ENCODE measurements around the gene SEC11C.

The SEC11C gene

GRCh38 chr18:59197636-59198035 lies 58.0 kb downstream of the SEC11C start:
- Histone ChIP-seq H3K27me3 (ENCODE audit: control insufficient read depth, insufficient read depth, low read length) (no peaks in the 10 kb centered on the region), H3K27ac (no peak overlapping the region), H3K4me1 (peaks cover 9% of the 10 kb centered on the region), H3K9me3 (ENCODE audit: control insufficient read depth, low read length) (no peaks in the 10 kb centered on the region), H3K9ac (no peak overlapping the region), H3K4me2 (ENCODE audit: low read length) (no peak overlapping the region), H2AFZ (no peak overlapping the region), H3K4me3 (ENCODE audit: low read depth, low read length) (no peak overlapping the region), H3K36me3 (ENCODE audit: control insufficient read depth, insufficient read depth, low read length) (no peaks in the 10 kb centered on the region), H3K79me2 (no peaks in the 10 kb centered on the region)
- TF ChIP-seq CTCF (IDR thresholded peaks at IDR 0.05): no peak

- TF ChIP-seq CTCF (IDR thresholded peaks at IDR 0.05): no peak
- Histone ChIP-seq H2AFZ (no peak overlapping the region), H3K9me3 (ENCODE audit: control insufficient read depth, low read length) (no peaks in the 10 kb centered on the region), H3K27ac (no peak overlapping the region), H3K27me3 (ENCODE audit: control insufficient read depth, insufficient read depth, low read length) (no peaks in the 10 kb centered on the region), H3K79me2 (no peaks in the 10 kb centered on the region), H3K4me3 (ENCODE audit: low read depth, low read length) (no peak overlapping the region), H3K9ac (no peak overlapping the region), H3K4me2 (ENCODE audit: low read length) (no peak overlapping the region), H3K36me3 (ENCODE audit: control insufficient read depth, insufficient read depth, low read length) (no peaks in the 10 kb centered on the region), H3K4me1 (peaks cover 9% of the 10 kb centered on the region)
These were observed 58.5 kb downstream of the SEC11C start for GRCh38 chr18:59198215-59198614.

- H3K4me1 ChIP-seq: peaks cover 9% of the 10 kb centered on the region
- H3K27me3 ChIP-seq (ENCODE audit: control insufficient read depth, insufficient read depth, low read length): no peaks in the 10 kb centered on the region
- H3K4me3 ChIP-seq (ENCODE audit: low read depth, low read length): no peak overlapping the region
- no peaks in the 10 kb centered on the region for H3K79me2 ChIP-seq
- H2AFZ ChIP-seq: peak overlapping the region; percentile 48
- peak; percentile 56 for TF ChIP-seq CTCF (IDR thresholded peaks at IDR 0.05)
- no peak overlapping the region for H3K27ac ChIP-seq
- no peaks in the 10 kb centered on the region for H3K36me3 ChIP-seq (ENCODE audit: control insufficient read depth, insufficient read depth, low read length)
- no peak overlapping the region for H3K9ac ChIP-seq
- no peak overlapping the region for H3K4me2 ChIP-seq (ENCODE audit: low read length)
- H3K9me3 ChIP-seq (ENCODE audit: control insufficient read depth, low read length): no peaks in the 10 kb centered on the region
These were observed 61.1 kb downstream of the SEC11C start for GRCh38 chr18:59200787-59201186.

- Histone ChIP-seq H3K9ac (no peak overlapping the region), H3K9me3 (ENCODE audit: control insufficient read depth, low read length) (no peaks in the 10 kb centered on the region), H3K4me2 (ENCODE audit: low read length) (no peak overlapping the region), H3K79me2 (no peaks in the 10 kb centered on the region), H3K4me1 (peaks cover 3% of the 10 kb centered on the region), H2AFZ (no peak overlapping the region), H3K36me3 (ENCODE audit: control insufficient read depth, insufficient read depth, low read length) (no peaks in the 10 kb centered on the region), H3K27me3 (ENCODE audit: control insufficient read depth, insufficient read depth, low read length) (no peaks in the 10 kb centered on the region), H3K4me3 (ENCODE audit: low read depth, low read length) (no peak overlapping the region), H3K27ac (no peak overlapping the region)
- TF ChIP-seq CTCF (IDR thresholded peaks at IDR 0.05): no peak
These were observed 62.7 kb downstream of the SEC11C start for GRCh38 chr18:59202258-59202820.

- Histone ChIP-seq H3K36me3 (ENCODE audit: control insufficient read depth, insufficient read depth, low read length) (no peaks in the 10 kb centered on the region), H2AFZ (peak overlapping the region; percentile 65), H3K9me3 (ENCODE audit: control insufficient read depth, low read length) (no peaks in the 10 kb centered on the region), H3K79me2 (no peaks in the 10 kb centered on the region), H3K9ac (no peak overlapping the region), H3K27me3 (ENCODE audit: control insufficient read depth, insufficient read depth, low read length) (no peaks in the 10 kb centered on the region), H3K4me1 (peaks cover 16% of the 10 kb centered on the region), H3K27ac (no peak overlapping the region), H3K4me2 (ENCODE audit: low read length) (no peak overlapping the region), H3K4me3 (ENCODE audit: low read depth, low read length) (no peak overlapping the region)
- no peak for TF ChIP-seq CTCF (IDR thresholded peaks at IDR 0.05)
These were observed 67.8 kb downstream of the SEC11C start for GRCh38 chr18:59207506-59207905.

Data from parathyroid adenoma (tissue), 2 donors.